Measurements from ENCODE around the gene NR2F6. TPM values are rescaled to one million over a fixed set of nuclear protein-coding genes. Genes with fewer than 3 reads are reported as not detected.
A peak's percentile ranks its signal among the peaks of the same experiment; 100 is the strongest.

Gene NR2F6
- total and polyA plus RNA-seq, 2 experiments from 2014 or later = 64.0 to 209 TPM

GRCh38 chr19:17229890-17230289 lies 15.8 kb downstream of the NR2F6 start:
- ATAC-seq (no peak), DNase-seq (ENCODE audit: low spot score) (no peak)
- H3K4me1 Mint-ChIP-seq = peaks cover 23% of the 10 kb centered on the region
- peaks cover 50% of the 10 kb centered on the region for H3K36me3 Mint-ChIP-seq (ENCODE audit: low read depth)
- H3K27me3 ChIP-seq (ENCODE audit: insufficient read depth) = no peaks in the 10 kb centered on the region
- H3K27me3 Mint-ChIP-seq (ENCODE audit: insufficient read depth, low read depth, poor library complexity) = peaks cover 17% of the 10 kb centered on the region
- H3K27ac ChIP-seq (ENCODE audit: low read depth) = no peak overlapping the region; the same call in 1 of the 2 replicates
- H3K9me3 Mint-ChIP-seq = no peaks in the 10 kb centered on the region
- H3F3A ChIP-seq (replicated peaks; ENCODE audit: low read depth) = peaks cover 37% of the 10 kb centered on the region
- H3K36me3 ChIP-seq (ENCODE audit: insufficient read depth) = peaks cover 6% of the 10 kb centered on the region; the same call in 1 of the 2 replicates
- H2AFZ ChIP-seq = no peak overlapping the region
- no peak overlapping the region for H3K4me3 Mint-ChIP-seq
- no peaks in the 10 kb centered on the region for H3K9me2 ChIP-seq (ENCODE audit: insufficient read depth)
- H3K4me3 ChIP-seq = no peak overlapping the region
- no peak overlapping the region for H3K4me2 ChIP-seq
- H3K27ac Mint-ChIP-seq = no peak overlapping the region
- H3K4me1 ChIP-seq (ENCODE audit: insufficient read depth) = peaks cover 6% of the 10 kb centered on the region; the same call in 1 of the 2 replicates
- no peak for TF ChIP-seq EZH2phosphoT487 (IDR thresholded peaks at IDR 0.05; ENCODE audit: unreplicated experiment)
- TF ChIP-seq POLR2AphosphoS5 (IDR thresholded peaks at IDR 0.05; ENCODE audit: low read depth) = 0 out of 2 replicates have a peak, but pooled peaks have one; percentile 34
- peaks cover 36% of the 10 kb centered on the region for H3K79me2 ChIP-seq (replicated peaks; ENCODE audit: insufficient read depth)
- H4K20me1 ChIP-seq (replicated peaks; ENCODE audit: insufficient read depth) = peaks cover 26% of the 10 kb centered on the region

- Histone ChIP-seq H3K27me3 (ENCODE audit: insufficient read depth) (no peaks in the 10 kb centered on the region), H4K20me1 (replicated peaks; ENCODE audit: insufficient read depth) (peaks cover 9% of the 10 kb centered on the region), H3K79me2 (replicated peaks; ENCODE audit: insufficient read depth) (peaks cover 16% of the 10 kb centered on the region), H3F3A (replicated peaks; ENCODE audit: low read depth) (peaks cover 28% of the 10 kb centered on the region), H3K9me2 (ENCODE audit: insufficient read depth) (no peaks in the 10 kb centered on the region), H2AFZ (no peak overlapping the region), H3K4me3 (0 out of 2 replicates have a peak overlapping the region, but pooled peaks have one; percentile 92), H3K36me3 (ENCODE audit: insufficient read depth) (peaks cover 6% of the 10 kb centered on the region; the same call in 1 of the 2 replicates), H3K27ac (ENCODE audit: low read depth) (no peak overlapping the region), H3K4me2 (0 out of 2 replicates have a peak overlapping the region, but pooled peaks have one; percentile 38), H3K4me1 (ENCODE audit: insufficient read depth) (no peaks in the 10 kb centered on the region; the same call in 1 of the 2 replicates)
- ATAC-seq (no peak), DNase-seq (ENCODE audit: low spot score) (peak; percentile 30)
- no peak overlapping the region for H3K27ac Mint-ChIP-seq
- H3K27me3 Mint-ChIP-seq (ENCODE audit: insufficient read depth, low read depth, poor library complexity) = peaks cover 17% of the 10 kb centered on the region
- peaks cover 13% of the 10 kb centered on the region; the same call in 2 of the 3 replicates for H3K4me1 Mint-ChIP-seq
- no peaks in the 10 kb centered on the region for H3K9me3 Mint-ChIP-seq
- H3K4me3 Mint-ChIP-seq = peak overlapping the region; percentile 83; the same call in 2 of the 3 replicates
- H3K36me3 Mint-ChIP-seq (ENCODE audit: low read depth) = peaks cover 34% of the 10 kb centered on the region
- no peak for TF ChIP-seq ZNF462 (CRISPR knock-in tag; IDR thresholded peaks at IDR 0.05)
- TF ChIP-seq ETS1 (IDR thresholded peaks at IDR 0.05) = no peak
- TF ChIP-seq POLR2AphosphoS5 (IDR thresholded peaks at IDR 0.05; ENCODE audit: low read depth) = no peak
- no peak for TF ChIP-seq JUNB (IDR thresholded peaks at IDR 0.05; ENCODE audit: unreplicated experiment)
- no peak for TF ChIP-seq STAT1 (IDR thresholded peaks at IDR 0.05; ENCODE audit: unreplicated experiment)
- no peak for TF ChIP-seq ZNF114 (CRISPR knock-in tag; IDR thresholded peaks at IDR 0.05)
- no peak for TF ChIP-seq EZH2phosphoT487 (IDR thresholded peaks at IDR 0.05; ENCODE audit: unreplicated experiment)
- no peak for TF ChIP-seq EZH2 (IDR thresholded peaks at IDR 0.05; ENCODE audit: low read depth, unreplicated experiment)
- no peak for TF ChIP-seq CTCF (conservative IDR thresholded peaks at IDR 0.05; ENCODE audit: low read depth in 2 of 2)
- no peak for TF ChIP-seq CREB1 (CRISPR knock-in tag; IDR thresholded peaks at IDR 0.05; ENCODE audit: low read depth)
These were observed 17.8 kb downstream of the NR2F6 start for GRCh38 chr19:17227798-17228367.

Measured in GM23338 (cell line).